Ovary (tissue), 3 donors: Measurements from ENCODE around the gene PTPRN2.

Experiments
- EP300 ChIP-seq: sonication (generic); formaldehyde crosslinking; IDR thresholded peaks from one replicate; pipeline ENCODE4 v1.6.1; 2017; ENCODE audit warnings: antibody characterized with exemption
- POLR2A ChIP-seq: fragments of 450-650 bp; IDR thresholded peaks from one replicate; pipeline ENCODE4 v1.6.1; 2017; ENCODE audit warnings: antibody characterized with exemption, mild to moderate bottlenecking, moderate library complexity
- TF ChIP-seq, protein P1 (sequence below), 3 donors: fragments of 450-650 bp in 2 of 3; fragments of 200-600 bp in 1 of 3; IDR thresholded peaks; one replicate each; pipeline versions ENCODE4 v1.5.1 to v1.8.0; 2016 to 2022; ENCODE audit warnings: antibody characterized with exemption in 3 of 3, mild to moderate bottlenecking in 1 of 3
- donor health status: DM: no; HTN: no; CAD: no.

- TF ChIP-seq, protein P1, sequence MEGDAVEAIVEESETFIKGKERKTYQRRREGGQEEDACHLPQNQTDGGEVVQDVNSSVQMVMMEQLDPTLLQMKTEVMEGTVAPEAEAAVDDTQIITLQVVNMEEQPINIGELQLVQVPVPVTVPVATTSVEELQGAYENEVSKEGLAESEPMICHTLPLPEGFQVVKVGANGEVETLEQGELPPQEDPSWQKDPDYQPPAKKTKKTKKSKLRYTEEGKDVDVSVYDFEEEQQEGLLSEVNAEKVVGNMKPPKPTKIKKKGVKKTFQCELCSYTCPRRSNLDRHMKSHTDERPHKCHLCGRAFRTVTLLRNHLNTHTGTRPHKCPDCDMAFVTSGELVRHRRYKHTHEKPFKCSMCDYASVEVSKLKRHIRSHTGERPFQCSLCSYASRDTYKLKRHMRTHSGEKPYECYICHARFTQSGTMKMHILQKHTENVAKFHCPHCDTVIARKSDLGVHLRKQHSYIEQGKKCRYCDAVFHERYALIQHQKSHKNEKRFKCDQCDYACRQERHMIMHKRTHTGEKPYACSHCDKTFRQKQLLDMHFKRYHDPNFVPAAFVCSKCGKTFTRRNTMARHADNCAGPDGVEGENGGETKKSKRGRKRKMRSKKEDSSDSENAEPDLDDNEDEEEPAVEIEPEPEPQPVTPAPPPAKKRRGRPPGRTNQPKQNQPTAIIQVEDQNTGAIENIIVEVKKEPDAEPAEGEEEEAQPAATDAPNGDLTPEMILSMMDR (IDR thresholded peaks at IDR 0.05) = no peak
- TF ChIP-seq POLR2A = no peak
- no peak for TF ChIP-seq EP300
These were observed 574.4 kb downstream of the PTPRN2 start for GRCh38 chr7:158013085-158013668.
